Pancreas (tissue), 10 donors: ENCODE measurements around the gene STK39. TPM values are rescaled to one million over a fixed set of nuclear protein-coding genes. Genes with fewer than 3 reads are reported as not detected.

ENCODE experiments used
- ATAC-seq, 4 donors: fragments of 200-7000 bp; cut with Tn5 transposase; one replicate each; pipeline versions ENCODE4 v1.8.0 to v1.9.1; 2020; ENCODE audit warnings: mild to moderate bottlenecking in 4 of 4, moderate library complexity in 4 of 4
- DNase-seq, 6 donors: peaks; one replicate each; pipeline ENCODE4 v3.0.0-alpha.2; 2020
- FAIRE-seq: peaks from 2 replicates; lab custom pipeline; 2012; peaks lifted over from hg19 to GRCh38; lab: Jason Lieb, UNC
- H3K27ac ChIP-seq, 4 donors: fragments of 200-600 bp; sonication (generic); 1 replicate in 3 of 4; 2 replicates in 1 of 4; pipeline versions ENCODE4 v1.5.0 to v1.8.0; 2020
- H3K27me3 ChIP-seq, 4 donors: fragments of 200-600 bp; one replicate each; pipeline ENCODE4 v1.8.0; 2021
- H3K36me3 ChIP-seq, 3 donors: fragments of 200-600 bp; sonication (generic) in 1 of 3; one replicate each; pipeline versions ENCODE4 v1.5.0 to v1.8.0; 2020 to 2021
- H3K4me1 ChIP-seq, 3 donors: fragments of 200-600 bp; one replicate each; pipeline ENCODE4 v1.8.0; 2021
- H3K4me3 ChIP-seq, 4 donors: fragments of 200-600 bp; sonication (generic) in 2 of 4; one replicate each; pipeline versions ENCODE4 v1.5.0 to v1.8.0; 2020 to 2021
- H3K9me3 ChIP-seq, 4 donors: fragments of 200-600 bp; one replicate each; pipeline ENCODE4 v1.8.0; 2021
- WGBS, 2 donors: extraction: QIAGEN DNeasy Blood & Tissue Kit; methylation state at CpG; one replicate each; pipeline ENCODE4 v1.1.7; 2013; 5-methylcytosine and 5-hydroxymethylcytosine counted together
- intact Hi-C, 3 donors: fragments of 100-400 bp; cut with DNase I; formaldehyde crosslinking; loops; one replicate each; pipeline versions ENCODE4 v1.11.1 to v1.14.2; 2022
- polyA plus RNA-seq, 2 donors: library from polyadenylated mRNA; stranded (reverse); fragments of 200-250 nt; gene quantifications; one replicate each; pipeline ENCODE4 v1.2.3, GENCODE V29; 2013
- total RNA-seq, 6 donors: library from RNA; stranded (reverse); fragmentation: NEBNext Ultra II Directional in 4 of 6; extraction: Animal tissue kit (Norgen Biotek cat#: 25700) in 4 of 6; gene quantifications; one replicate each; pipeline versions ENCODE4 v1.2.1 to v1.2.4, GENCODE V29; 2021 to 2023
- TF ChIP-seq, protein P1 (sequence below), 4 donors: fragments of 200-600 bp; sonication (generic) in 3 of 4; IDR thresholded peaks; one replicate each; pipeline versions ENCODE4 v1.5.0 to v1.8.0; 2021; ENCODE audit warnings: antibody characterized with exemption in 4 of 4
- donor health status: healthy with polysubstance abuse.
- donor health status: DM: no; HTN: no; CAD: no; lungs with moderate emphysema.
- donor health status: DM: no; HTN: no; CAD: no.
- donor health status: control.
- donor health status: control.
- donor health status: Bipolar disorder and iron deficiency.
- donor health status: DM: yes; HTN: yes; CAD: no.
- donor health status: DM: no; HTN: no; CAD: no.
- donor health status: DM: no; HTN: no; CAD: no.
- donor health status: DM: yes; HTN: yes; CAD: no.

Gene STK39
- total and polyA plus RNA-seq, 8 donors: 9.5 to 23.1 (median 15.5) TPM

DNA sequence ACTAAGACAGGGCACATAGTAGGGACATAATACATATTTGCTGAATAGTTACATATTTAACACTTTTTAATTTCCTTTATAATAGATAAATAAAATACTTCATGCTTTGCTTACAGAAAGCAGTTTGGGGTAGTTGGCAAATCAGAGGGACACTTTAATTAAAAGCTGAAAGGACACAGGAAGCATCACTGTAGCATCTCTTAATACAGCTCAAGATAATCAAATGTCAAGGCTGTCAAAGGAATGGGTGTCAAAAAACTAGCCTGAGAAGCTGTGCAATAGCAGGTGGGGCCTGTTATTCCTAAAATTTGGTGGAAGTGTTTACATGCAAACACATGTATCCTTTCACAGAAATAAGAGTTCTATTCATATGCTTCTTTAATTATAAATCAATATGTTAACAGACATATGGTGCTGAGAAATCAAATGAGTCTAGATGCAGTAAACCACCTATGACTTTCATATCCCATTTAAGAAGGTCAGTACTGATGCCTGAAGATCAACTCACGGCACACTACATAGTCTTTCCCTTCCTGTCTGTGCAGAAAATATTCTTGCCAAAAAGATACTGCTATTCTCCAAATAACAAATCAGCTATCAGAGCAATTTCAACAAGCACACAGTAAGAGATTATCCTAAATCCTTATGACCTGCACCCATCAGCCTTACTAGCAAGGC, 174.6 kb downstream of the STK39 start:
- H3K4me1 ChIP-seq: peaks cover 0 to 8% (median 6%) of the 10 kb centered on the region in 3 donors
- no peak for FAIRE-seq
- no peak for DNase-seq
- ATAC-seq: no peak
- no peaks in the 10 kb centered on the region for H3K36me3 ChIP-seq
- H3K27ac ChIP-seq: no peak overlapping the region
- no peaks in the 10 kb centered on the region for H3K27me3 ChIP-seq
- WGBS, 2 donors: 81 to 83% methylated on average over 1 of the region's 1 CpG
- H3K9me3 ChIP-seq: no peaks in the 10 kb centered on the region
- H3K4me3 ChIP-seq: no peak overlapping the region
- TF ChIP-seq, protein P1, sequence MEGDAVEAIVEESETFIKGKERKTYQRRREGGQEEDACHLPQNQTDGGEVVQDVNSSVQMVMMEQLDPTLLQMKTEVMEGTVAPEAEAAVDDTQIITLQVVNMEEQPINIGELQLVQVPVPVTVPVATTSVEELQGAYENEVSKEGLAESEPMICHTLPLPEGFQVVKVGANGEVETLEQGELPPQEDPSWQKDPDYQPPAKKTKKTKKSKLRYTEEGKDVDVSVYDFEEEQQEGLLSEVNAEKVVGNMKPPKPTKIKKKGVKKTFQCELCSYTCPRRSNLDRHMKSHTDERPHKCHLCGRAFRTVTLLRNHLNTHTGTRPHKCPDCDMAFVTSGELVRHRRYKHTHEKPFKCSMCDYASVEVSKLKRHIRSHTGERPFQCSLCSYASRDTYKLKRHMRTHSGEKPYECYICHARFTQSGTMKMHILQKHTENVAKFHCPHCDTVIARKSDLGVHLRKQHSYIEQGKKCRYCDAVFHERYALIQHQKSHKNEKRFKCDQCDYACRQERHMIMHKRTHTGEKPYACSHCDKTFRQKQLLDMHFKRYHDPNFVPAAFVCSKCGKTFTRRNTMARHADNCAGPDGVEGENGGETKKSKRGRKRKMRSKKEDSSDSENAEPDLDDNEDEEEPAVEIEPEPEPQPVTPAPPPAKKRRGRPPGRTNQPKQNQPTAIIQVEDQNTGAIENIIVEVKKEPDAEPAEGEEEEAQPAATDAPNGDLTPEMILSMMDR (IDR thresholded peaks at IDR 0.05): no peak
- intact Hi-C loops: no loop called here

DNA sequence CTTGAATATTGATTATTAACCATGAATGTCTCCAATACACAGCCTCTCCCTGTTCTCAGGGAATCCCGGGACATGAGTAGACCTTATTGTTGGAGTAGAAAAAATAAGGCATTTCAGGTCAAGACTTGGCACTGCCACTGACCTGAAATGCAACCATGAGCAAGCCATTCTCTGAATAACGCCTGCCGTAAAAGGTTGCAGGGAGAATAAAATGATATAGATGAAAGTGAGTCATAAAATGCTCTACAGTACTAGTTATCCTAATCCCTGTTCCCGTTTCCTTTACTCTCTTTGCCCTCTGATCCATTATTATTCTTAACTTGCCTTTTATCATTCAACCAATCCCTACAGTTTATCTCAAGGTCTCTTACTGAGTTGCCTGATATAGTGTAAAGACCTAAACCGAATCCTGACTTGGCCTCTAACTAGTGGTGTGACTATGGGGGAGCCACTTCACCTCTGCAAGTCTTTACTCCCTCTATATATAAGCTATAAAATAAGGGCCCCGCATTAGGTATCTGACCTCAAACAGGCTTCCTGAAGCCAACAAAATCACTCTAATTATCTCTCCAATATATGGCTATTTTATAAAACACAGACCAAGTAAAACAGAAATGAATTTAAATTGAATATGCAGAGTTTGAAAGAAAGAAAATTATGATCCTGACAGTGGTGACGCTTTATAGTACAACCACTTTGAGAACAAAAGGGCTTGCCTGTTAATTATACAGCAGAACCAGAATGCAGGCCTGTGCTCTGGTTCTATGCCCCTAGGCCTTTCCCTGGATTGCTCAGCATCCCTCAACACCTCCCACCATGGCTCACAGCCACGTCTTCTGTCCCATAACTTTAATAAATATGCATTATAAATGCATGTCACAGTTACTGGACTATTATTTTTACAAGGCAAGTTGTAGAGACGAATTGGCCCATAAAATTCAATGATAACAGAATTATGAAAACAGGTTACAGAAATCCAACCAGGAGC, 183.1 kb downstream of the STK39 start:
- TF ChIP-seq, protein P1 (IDR thresholded peaks at IDR 0.05): no peak
- H3K27me3 ChIP-seq: no peaks in the 10 kb centered on the region
- no peak overlapping the region for H3K4me3 ChIP-seq
- intact Hi-C loops: no loop called here
- peaks cover 0 to 5% (median 5%) of the 10 kb centered on the region in 3 donors for H3K4me1 ChIP-seq
- FAIRE-seq (no peak), ATAC-seq (no peak), DNase-seq (no peak)
- 91% methylated on average over 9 of the region's 9 CpGs for WGBS, 2 donors
- no peak overlapping the region for H3K27ac ChIP-seq
- H3K36me3 ChIP-seq: peaks cover 0 to 8% (median 5%) of the 10 kb centered on the region in 3 donors
- H3K9me3 ChIP-seq: no peaks in the 10 kb centered on the region

DNA sequence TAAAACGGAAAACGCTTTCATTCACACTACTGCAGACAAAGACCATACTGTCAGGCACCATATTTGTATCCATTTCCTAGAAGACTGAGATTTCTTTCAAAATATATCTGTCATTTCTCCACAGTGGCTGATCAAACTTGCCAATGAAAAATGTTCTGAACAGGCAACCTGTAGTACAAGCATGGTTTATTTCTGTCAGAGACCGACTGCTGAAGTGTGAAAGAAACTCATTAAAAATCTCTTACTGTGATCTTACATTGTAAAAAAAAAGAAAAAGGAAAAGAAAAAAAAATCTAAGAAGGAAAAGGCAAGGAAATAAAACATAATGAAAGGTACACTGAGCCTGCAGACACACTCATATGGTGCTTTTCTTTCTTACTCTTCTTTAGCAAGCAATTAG, 184.5 kb downstream of the STK39 start:
- 88 to 89% methylated on average over 3 of the region's 3 CpGs for WGBS, 2 donors
- H3K36me3 ChIP-seq: peaks cover 0 to 8% (median 5%) of the 10 kb centered on the region in 3 donors

DNA sequence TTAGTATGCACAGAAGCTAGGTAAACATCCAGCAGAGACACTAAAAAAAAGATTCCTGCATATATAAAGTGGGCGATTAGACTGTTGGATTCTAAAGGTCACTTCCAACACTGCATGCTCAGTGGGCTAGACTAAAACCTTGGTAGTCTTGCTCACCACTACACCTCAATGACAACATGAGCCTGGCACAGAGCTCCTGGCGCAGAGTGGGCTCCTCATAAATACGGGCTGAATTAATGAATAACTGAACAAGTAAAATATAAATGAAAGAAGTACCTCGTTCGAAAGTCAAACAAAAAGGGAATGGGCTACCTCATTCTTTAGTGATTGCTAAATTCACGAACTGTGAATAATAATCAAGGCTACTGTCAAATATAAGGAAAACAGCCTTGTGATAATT, 185.3 kb downstream of the STK39 start:
- DNase-seq: no peak
- H3K36me3 ChIP-seq: peaks cover 0 to 8% (median 5%) of the 10 kb centered on the region in 3 donors
- intact Hi-C loops: no loop called here
- no peak overlapping the region for H3K4me3 ChIP-seq
- no peaks in the 10 kb centered on the region for H3K27me3 ChIP-seq
- no peak for FAIRE-seq
- H3K27ac ChIP-seq: no peak overlapping the region
- TF ChIP-seq, protein P1 (IDR thresholded peaks at IDR 0.05): no peak
- peaks cover 0 to 3% (median 3%) of the 10 kb centered on the region in 3 donors for H3K4me1 ChIP-seq
- 65 to 69% methylated on average over 6 of the region's 6 CpGs for WGBS, 2 donors
- peak in 1 of 4 donors; percentile 38 for ATAC-seq
- H3K9me3 ChIP-seq: no peaks in the 10 kb centered on the region

More for the DNA sequence above, 184.5 kb downstream of the STK39 start:
- H3K4me1 ChIP-seq: peaks cover 0 to 3% (median 3%) of the 10 kb centered on the region in 3 donors
- DNase-seq (no peak), ATAC-seq (no peak), FAIRE-seq (no peak)
- TF ChIP-seq, protein P1 (IDR thresholded peaks at IDR 0.05): no peak
- H3K27ac ChIP-seq: no peak overlapping the region
- no peaks in the 10 kb centered on the region for H3K9me3 ChIP-seq
- H3K4me3 ChIP-seq: no peak overlapping the region
- intact Hi-C loops: no loop called here
- H3K27me3 ChIP-seq: no peaks in the 10 kb centered on the region
